GM12891 (cell line): ENCODE measurements around the gene SLC29A4.
"Not testable (repeated sequence)": the region's sequence is repeated elsewhere in the genome, so short reads cannot be mapped to it uniquely, and the experiment has no call there.

Experiments used
- POLR2A ChIP-seq: IDR thresholded peaks from 2 replicates; pipeline ENCODE4 v1.6.1; 2011; ENCODE audit warnings: low read depth, low read length, control low read depth
- TAF1 ChIP-seq: IDR thresholded peaks from 2 replicates; pipeline ENCODE4 v1.6.1; 2011; ENCODE audit warnings: low read depth, low read length, control low read depth

DNA sequence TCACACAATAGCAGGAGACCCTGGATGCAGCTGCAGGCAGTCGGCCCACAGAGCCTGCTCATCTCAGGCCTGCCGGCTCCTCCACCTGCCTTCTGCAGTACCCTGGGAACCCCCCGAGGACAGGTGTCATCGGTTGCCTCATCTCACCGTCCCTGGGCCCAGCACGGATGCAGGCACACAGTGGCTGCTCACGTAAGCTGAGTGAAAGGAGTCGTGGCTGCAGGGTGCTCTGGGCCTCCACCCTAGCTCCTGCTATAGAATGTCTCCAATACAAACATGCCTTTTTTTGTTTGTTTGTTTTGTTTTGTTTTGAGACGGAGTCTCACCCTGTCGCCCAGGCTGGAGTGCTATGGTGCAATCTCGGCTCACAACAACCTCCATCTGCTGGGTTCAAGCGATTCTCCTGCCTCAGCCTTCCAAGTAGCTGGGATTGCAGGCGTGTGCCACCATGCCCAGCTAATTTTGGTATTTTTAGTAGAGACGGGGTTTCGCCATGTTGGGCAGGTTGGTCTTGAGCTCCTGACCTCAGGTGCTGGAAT is 22.1 kb upstream of the SLC29A4 start:
- not testable (repeated sequence) for TF ChIP-seq POLR2A, TAF1
